SK-N-SH treated with all-trans-retinoic acid at 6 μM for 48 hours (cell line): ENCODE results near the gene PRR7.

Experiments used
- ATAC-seq: fragments of 200-7000 bp; cut with Tn5 transposase; 3 replicates; pipeline ENCODE4 v1.9.1; 2020; ENCODE audit warnings: mild to moderate bottlenecking, moderate library complexity
- ARNTL ChIP-seq: fragments of 450-650 bp; formaldehyde crosslinking; IDR thresholded peaks from 2 replicates; pipeline ENCODE4 v1.5.0; 2020; ENCODE audit warnings: low read depth, mild to moderate bottlenecking, moderate library complexity, borderline replicate concordance
- BACH2 ChIP-seq: fragments of 250-450 bp; sonication (Bioruptor Pico); IDR thresholded peaks from 2 replicates; pipeline ENCODE4 v1.9.0; 2021; ENCODE audit warnings: mild to moderate bottlenecking, borderline replicate concordance
- ESRRG ChIP-seq: fragments of 250-450 bp; sonication (Bioruptor Pico); IDR thresholded peaks from 2 replicates; pipeline ENCODE4 v1.6.1; 2021; ENCODE audit warnings: mild to moderate bottlenecking
- GLIS3 ChIP-seq: fragments of 250-450 bp; sonication (Bioruptor Pico); IDR thresholded peaks from 2 replicates; pipeline ENCODE4 v1.5.0; 2020; ENCODE audit warnings: mild to moderate bottlenecking, moderate library complexity
- ISL1 ChIP-seq: fragments of 250-450 bp; sonication (Bioruptor Pico); IDR thresholded peaks from 2 replicates; pipeline ENCODE4 v2.1.2; 2022; ENCODE audit warnings: mild to moderate bottlenecking, moderate library complexity
- OSR1 ChIP-seq: fragments of 250-450 bp; sonication (Bioruptor Pico); IDR thresholded peaks from 2 replicates; pipeline ENCODE4 v1.8.0; 2022; ENCODE audit warnings: moderate library complexity, mild to moderate bottlenecking, inconsistent platforms
- PPARA ChIP-seq: fragments of 250-450 bp; sonication (Bioruptor Pico); IDR thresholded peaks from 2 replicates; pipeline ENCODE4 v1.5.0; 2020; ENCODE audit warnings: mild to moderate bottlenecking, borderline replicate concordance
- RARB ChIP-seq: fragments of 250-450 bp; sonication (Bioruptor Pico); IDR thresholded peaks from 2 replicates; pipeline ENCODE4 v1.8.0; 2021; ENCODE audit warnings: mild to moderate bottlenecking, moderate library complexity
- SNAI2 ChIP-seq: fragments of 250-450 bp; sonication (Bioruptor Pico); IDR thresholded peaks from 2 replicates; pipeline ENCODE4 v1.5.0; 2020; ENCODE audit warnings: mild to moderate bottlenecking, moderate library complexity
- TCF4 ChIP-seq: fragments of 250-450 bp; sonication (Bioruptor Pico); IDR thresholded peaks from 2 replicates; pipeline ENCODE4 v1.8.0; 2021; ENCODE audit warnings: mild to moderate bottlenecking, moderate library complexity, borderline replicate concordance
- TOX ChIP-seq: fragments of 250-450 bp; sonication (Bioruptor Pico); IDR thresholded peaks from 2 replicates; pipeline ENCODE4 v1.8.0; 2021; ENCODE audit warnings: mild to moderate bottlenecking, moderate library complexity, borderline replicate concordance
- ZC3H10 ChIP-seq: fragments of 250-450 bp; sonication (Bioruptor Pico); IDR thresholded peaks from 2 replicates; pipeline ENCODE4 v1.5.1; 2021; ENCODE audit warnings: mild to moderate bottlenecking, moderate library complexity
- ZFP3 ChIP-seq: fragments of 250-450 bp; sonication (Bioruptor Pico); IDR thresholded peaks from 2 replicates; pipeline ENCODE4 v1.5.0; 2020; ENCODE audit warnings: mild to moderate bottlenecking, moderate library complexity
- ZFP30 ChIP-seq: fragments of 450-650 bp; formaldehyde crosslinking; IDR thresholded peaks from 2 replicates; pipeline ENCODE4 v1.5.0; 2022; ENCODE audit warnings: mild to moderate bottlenecking, moderate library complexity
- ZNF565 ChIP-seq: fragments of 450-650 bp; formaldehyde crosslinking; conservative IDR thresholded peaks from 2 replicates; pipeline ENCODE4 v1.5.0; 2020; ENCODE audit warnings: low read depth, mild to moderate bottlenecking, moderate library complexity
- TF ChIP-seq, protein P1 (sequence below): fragments of 250-450 bp; sonication (Bioruptor Pico); IDR thresholded peaks from 2 replicates; pipeline ENCODE4 v1.8.0; 2020; ENCODE audit warnings: mild to moderate bottlenecking, moderate library complexity, borderline replicate concordance
- TF ChIP-seq, protein P2 (sequence below): fragments of 250-450 bp; sonication (Bioruptor Pico); IDR thresholded peaks from 2 replicates; pipeline ENCODE4 v1.5.1; 2021; ENCODE audit warnings: mild to moderate bottlenecking, moderate library complexity
- TF ChIP-seq, protein P3 (sequence below): fragments of 250-450 bp; sonication (Bioruptor Pico); IDR thresholded peaks from 2 replicates; pipeline ENCODE4 v1.8.0; 2021; ENCODE audit warnings: low read depth, mild to moderate bottlenecking, moderate library complexity, borderline replicate concordance
- TF ChIP-seq, protein P4 (sequence below): fragments of 250-450 bp; sonication (Bioruptor Pico); IDR thresholded peaks from 2 replicates; pipeline ENCODE4 v1.5.1; 2020; ENCODE audit warnings: low read depth, mild to moderate bottlenecking, moderate library complexity

PRR7 gene

DNA sequence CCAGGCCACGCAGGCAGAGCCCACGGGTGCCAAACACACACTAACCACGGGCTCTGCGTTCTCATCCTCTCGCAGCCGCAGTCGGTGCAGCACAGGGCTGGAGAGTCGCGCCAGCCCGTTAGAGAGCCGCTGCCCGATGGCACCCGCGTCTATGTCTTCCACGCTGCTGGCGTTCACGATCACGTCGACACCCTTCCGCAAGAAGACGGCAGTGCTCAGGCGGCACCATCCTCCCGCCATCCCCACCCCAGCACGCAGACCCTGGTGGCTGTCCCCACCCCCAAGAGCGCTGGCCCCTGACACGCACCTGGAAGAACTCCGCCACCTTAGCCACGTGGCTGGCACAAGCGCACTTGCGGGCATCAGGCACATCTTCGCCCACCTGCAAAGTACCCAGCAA lies 20.8 kb downstream of the PRR7 start:
- TF ChIP-seq ISL1 (no peak), TCF4 (CRISPR knock-in tag) (no peak), RARB (CRISPR knock-in tag) (no peak), ARNTL (CRISPR knock-in tag) (no peak), GLIS3 (CRISPR knock-in tag) (no peak), ZNF565 (CRISPR knock-in tag) (no peak), OSR1 (CRISPR knock-in tag) (no peak), BACH2 (CRISPR knock-in tag) (no peak), SNAI2 (CRISPR knock-in tag) (no peak)
- TF ChIP-seq, protein P1, sequence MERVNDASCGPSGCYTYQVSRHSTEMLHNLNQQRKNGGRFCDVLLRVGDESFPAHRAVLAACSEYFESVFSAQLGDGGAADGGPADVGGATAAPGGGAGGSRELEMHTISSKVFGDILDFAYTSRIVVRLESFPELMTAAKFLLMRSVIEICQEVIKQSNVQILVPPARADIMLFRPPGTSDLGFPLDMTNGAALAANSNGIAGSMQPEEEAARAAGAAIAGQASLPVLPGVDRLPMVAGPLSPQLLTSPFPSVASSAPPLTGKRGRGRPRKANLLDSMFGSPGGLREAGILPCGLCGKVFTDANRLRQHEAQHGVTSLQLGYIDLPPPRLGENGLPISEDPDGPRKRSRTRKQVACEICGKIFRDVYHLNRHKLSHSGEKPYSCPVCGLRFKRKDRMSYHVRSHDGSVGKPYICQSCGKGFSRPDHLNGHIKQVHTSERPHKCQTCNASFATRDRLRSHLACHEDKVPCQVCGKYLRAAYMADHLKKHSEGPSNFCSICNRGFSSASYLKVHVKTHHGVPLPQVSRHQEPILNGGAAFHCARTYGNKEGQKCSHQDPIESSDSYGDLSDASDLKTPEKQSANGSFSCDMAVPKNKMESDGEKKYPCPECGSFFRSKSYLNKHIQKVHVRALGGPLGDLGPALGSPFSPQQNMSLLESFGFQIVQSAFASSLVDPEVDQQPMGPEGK (CRISPR knock-in tag), result no peak
- TF ChIP-seq, protein P2, sequence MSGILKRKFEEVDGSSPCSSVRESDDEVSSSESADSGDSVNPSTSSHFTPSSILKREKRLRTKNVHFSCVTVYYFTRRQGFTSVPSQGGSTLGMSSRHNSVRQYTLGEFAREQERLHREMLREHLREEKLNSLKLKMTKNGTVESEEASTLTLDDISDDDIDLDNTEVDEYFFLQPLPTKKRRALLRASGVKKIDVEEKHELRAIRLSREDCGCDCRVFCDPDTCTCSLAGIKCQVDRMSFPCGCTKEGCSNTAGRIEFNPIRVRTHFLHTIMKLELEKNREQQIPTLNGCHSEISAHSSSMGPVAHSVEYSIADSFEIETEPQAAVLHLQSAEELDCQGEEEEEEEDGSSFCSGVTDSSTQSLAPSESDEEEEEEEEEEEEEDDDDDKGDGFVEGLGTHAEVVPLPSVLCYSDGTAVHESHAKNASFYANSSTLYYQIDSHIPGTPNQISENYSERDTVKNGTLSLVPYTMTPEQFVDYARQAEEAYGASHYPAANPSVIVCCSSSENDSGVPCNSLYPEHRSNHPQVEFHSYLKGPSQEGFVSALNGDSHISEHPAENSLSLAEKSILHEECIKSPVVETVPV (CRISPR knock-in tag), result no peak
- ATAC-seq, result no peak

DNA sequence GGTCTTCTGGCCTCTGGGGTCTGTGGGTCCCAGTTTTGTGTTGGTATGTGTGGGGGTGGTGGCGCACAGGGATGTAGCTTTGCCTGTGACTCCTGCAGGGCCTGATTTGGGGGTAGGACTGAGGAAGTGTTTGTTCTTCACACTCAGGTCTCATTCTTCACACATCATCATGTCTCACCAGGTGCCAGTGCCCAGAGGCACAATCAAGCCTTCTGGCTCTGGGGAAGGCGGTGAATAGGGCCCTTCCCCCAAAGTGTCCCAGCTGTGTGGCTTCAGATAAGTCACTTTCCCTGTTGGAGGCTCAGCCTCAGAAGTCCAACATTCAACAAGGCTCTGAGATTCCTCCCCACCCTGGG lies 21.7 kb downstream of the PRR7 start:
- ATAC-seq, result no peak
- TF ChIP-seq BACH2 (CRISPR knock-in tag) (no peak), ISL1 (no peak), ZFP3 (CRISPR knock-in tag) (no peak), ZFP30 (CRISPR knock-in tag) (no peak), PPARA (CRISPR knock-in tag) (no peak), ZC3H10 (CRISPR knock-in tag) (no peak)
- TF ChIP-seq, protein P3, sequence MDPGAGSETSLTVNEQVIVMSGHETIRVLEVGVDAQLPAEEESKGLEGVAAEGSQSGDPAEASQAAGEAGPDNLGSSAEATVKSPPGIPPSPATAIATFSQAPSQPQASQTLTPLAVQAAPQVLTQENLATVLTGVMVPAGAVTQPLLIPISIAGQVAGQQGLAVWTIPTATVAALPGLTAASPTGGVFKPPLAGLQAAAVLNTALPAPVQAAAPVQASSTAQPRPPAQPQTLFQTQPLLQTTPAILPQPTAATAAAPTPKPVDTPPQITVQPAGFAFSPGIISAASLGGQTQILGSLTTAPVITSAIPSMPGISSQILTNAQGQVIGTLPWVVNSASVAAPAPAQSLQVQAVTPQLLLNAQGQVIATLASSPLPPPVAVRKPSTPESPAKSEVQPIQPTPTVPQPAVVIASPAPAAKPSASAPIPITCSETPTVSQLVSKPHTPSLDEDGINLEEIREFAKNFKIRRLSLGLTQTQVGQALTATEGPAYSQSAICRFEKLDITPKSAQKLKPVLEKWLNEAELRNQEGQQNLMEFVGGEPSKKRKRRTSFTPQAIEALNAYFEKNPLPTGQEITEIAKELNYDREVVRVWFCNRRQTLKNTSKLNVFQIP (CRISPR knock-in tag), result no peak
- TF ChIP-seq, protein P2 (CRISPR knock-in tag), result no peak

DNA sequence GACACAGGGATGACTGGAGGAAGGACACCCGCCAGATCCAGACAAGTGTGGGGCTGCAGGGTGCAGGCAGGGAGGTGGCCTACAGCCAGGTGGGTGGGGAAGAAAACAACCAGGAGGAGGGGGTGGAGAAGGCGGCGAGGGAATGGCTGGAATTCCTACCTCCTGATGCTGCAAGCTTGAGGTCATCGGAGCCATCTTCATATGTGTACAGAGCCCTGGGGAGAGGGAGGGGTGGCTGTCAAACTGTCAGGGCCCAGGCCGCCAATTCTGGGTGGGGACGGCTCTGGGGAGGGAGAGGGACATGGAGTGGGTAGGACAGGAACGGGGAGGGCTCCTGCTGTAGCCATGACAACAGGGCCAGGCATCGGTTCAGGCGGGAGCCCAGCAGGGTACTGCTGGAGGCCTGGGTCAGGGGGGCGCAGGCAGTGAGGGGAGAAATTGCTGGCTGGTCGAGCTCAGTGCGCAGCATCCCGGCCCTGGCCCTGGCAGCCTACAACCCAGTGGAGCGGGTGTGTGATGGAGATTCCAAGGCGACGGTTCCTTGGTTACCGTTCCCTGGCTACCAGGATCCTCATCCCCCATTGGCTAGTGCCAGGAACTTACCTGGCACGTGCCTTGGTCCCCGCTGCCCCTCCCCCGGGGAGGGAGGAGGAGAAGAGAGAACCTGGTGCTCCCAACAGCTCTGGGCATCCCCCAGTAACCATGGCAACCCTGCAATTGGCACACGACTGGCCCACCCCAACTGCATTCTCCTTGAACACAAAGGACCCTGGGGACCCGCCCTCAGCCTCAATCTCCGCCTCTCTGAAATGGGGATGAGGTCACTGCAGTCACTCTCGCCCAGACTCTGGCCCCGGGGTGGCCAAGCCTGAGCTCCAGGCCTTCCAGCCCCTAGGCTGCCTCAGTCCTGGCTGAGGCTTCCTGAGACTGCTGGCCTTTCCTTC lies 22.3 kb downstream of the PRR7 start:
- ATAC-seq, result peak; percentile 3; the same call in 1 of the 3 replicates
- no peak for TF ChIP-seq PPARA (CRISPR knock-in tag)

DNA sequence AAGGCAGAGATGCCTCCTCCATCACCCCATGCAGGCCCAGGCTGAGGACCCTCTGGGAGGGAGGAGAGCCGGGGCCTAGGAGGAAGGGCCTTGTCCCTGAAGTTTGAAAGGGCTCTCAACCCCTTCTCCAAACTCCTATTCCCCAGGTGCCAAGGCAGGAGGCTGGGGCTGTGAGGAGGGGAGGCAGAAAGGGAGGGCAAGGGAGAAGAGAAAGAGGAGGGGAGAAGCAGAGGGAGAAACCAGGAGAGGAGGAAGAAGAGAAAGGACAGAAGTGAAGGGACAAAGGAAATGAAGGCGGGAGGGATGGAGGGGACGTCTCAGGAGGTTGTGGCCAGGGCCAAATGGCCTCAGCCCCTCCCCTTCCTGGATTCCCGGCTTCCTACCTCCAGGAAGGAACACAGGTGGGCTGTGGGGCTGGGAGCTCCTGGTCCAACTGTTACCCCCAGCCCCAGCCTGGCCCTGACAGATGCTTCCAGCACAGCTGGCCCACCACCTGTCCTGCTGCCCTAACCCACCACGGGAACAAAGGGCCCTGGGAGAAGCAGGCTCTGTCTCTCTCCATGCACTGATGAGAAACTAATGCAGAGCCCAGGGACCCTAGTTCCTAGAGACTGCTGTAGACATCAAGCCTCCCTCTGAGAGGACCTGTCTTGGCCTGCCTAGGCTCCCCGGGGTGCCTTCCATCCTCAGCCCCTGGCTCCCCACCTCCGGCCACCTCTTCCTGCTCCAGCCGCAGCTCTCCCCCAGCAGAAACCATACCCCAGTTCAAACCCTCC lies 23.3 kb downstream of the PRR7 start:
- no peak for ATAC-seq
- TF ChIP-seq, protein P2 (CRISPR knock-in tag), result no peak
- no peak for TF ChIP-seq ZNF565 (CRISPR knock-in tag)
- no peak for TF ChIP-seq ZFP30 (CRISPR knock-in tag)
- TF ChIP-seq ESRRG (CRISPR knock-in tag), result no peak
- no peak for TF ChIP-seq BACH2 (CRISPR knock-in tag)
- TF ChIP-seq, protein P1 (CRISPR knock-in tag), result no peak
- no peak for TF ChIP-seq GLIS3 (CRISPR knock-in tag)
- no peak for TF ChIP-seq ZFP3 (CRISPR knock-in tag)
- no peak for TF ChIP-seq PPARA (CRISPR knock-in tag)
- TF ChIP-seq ARNTL (CRISPR knock-in tag), result no peak
- no peak for TF ChIP-seq TOX (CRISPR knock-in tag)
- TF ChIP-seq, protein P4, sequence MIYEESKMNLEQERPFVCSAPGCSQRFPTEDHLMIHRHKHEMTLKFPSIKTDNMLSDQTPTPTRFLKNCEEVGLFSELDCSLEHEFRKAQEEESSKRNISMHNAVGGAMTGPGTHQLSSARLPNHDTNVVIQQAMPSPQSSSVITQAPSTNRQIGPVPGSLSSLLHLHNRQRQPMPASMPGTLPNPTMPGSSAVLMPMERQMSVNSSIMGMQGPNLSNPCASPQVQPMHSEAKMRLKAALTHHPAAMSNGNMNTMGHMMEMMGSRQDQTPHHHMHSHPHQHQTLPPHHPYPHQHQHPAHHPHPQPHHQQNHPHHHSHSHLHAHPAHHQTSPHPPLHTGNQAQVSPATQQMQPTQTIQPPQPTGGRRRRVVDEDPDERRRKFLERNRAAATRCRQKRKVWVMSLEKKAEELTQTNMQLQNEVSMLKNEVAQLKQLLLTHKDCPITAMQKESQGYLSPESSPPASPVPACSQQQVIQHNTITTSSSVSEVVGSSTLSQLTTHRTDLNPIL, result no peak
